ENCODE measurements around the gene FLRT1. TPM values are rescaled to one million over a fixed set of nuclear protein-coding genes. Genes with fewer than 3 reads are reported as not detected.

FLRT1 gene
- total RNA-seq, 1 donor from 2014 or later = not detected

DNA sequence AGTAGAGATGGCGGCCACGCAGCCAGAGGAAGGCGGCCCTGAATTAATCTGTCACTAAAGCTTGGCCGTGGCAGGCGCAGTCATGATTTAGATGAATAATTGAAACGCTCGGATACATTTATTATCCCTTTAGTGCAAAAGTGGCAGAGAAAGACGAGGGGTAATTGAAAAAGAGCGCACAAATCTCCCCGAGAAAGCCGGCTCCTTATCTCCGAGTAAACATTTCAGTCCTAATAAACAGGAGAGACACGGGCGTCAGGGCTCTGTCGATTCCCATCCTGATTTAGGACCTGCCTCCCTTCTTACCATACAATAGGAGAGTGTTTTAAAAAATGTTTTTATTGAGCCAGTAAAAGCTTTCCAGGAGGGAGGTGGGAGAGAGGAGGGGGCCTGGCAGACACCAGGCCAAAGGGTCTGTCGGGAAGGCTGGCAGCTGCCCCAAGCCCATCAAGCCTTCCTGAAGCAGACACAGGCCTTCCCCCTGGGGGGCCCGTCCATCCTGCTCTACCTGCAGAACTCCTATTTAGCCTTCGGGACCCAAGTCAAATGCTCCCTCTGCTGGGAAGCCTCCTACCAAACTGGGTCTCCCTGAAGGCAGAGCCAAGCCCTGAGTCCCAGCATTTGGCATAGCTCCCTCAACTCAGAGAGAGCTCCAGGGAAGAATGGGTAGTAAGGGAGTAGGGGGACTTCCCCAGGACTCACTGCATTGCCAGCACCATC lies 26.7 kb upstream of the FLRT1 start:
- no peak for TF ChIP-seq CTCF (IDR thresholded peaks at IDR 0.05; ENCODE audit: unreplicated experiment)
- Mint-ChIP-seq H3K9me3 (ENCODE audit: unreplicated experiment) (no peaks in the 10 kb centered on the region), H3K4me1 (ENCODE audit: unreplicated experiment) (peaks cover 3% of the 10 kb centered on the region), H3K27ac (ENCODE audit: unreplicated experiment) (no peak overlapping the region), H3K4me3 (ENCODE audit: unreplicated experiment) (no peak overlapping the region), H3K36me3 (ENCODE audit: low read depth, unreplicated experiment) (no peaks in the 10 kb centered on the region), H3K27me3 (ENCODE audit: unreplicated experiment) (peaks cover 27% of the 10 kb centered on the region)
- DNase-seq (ENCODE audit: low spot score) = no peak

GRCh38 chr11:64009710-64010109 lies 26.0 kb upstream of the FLRT1 start:
- no peak overlapping the region for H3K4me3 Mint-ChIP-seq (ENCODE audit: unreplicated experiment)
- no peak for TF ChIP-seq CTCF (IDR thresholded peaks at IDR 0.05; ENCODE audit: unreplicated experiment)
- peaks cover 28% of the 10 kb centered on the region for H3K27me3 Mint-ChIP-seq (ENCODE audit: unreplicated experiment)
- DNase-seq (ENCODE audit: low spot score) = no peak
- H3K4me1 Mint-ChIP-seq (ENCODE audit: unreplicated experiment) = peaks cover 3% of the 10 kb centered on the region
- no peak overlapping the region for H3K27ac Mint-ChIP-seq (ENCODE audit: unreplicated experiment)
- H3K9me3 Mint-ChIP-seq (ENCODE audit: unreplicated experiment) = no peaks in the 10 kb centered on the region
- H3K36me3 Mint-ChIP-seq (ENCODE audit: low read depth, unreplicated experiment) = no peaks in the 10 kb centered on the region

GRCh38 chr11:64010783-64011182 lies 24.9 kb upstream of the FLRT1 start:
- Mint-ChIP-seq H3K4me3 (ENCODE audit: unreplicated experiment) (no peak overlapping the region), H3K27ac (ENCODE audit: unreplicated experiment) (no peak overlapping the region), H3K27me3 (ENCODE audit: unreplicated experiment) (peaks cover 30% of the 10 kb centered on the region), H3K9me3 (ENCODE audit: unreplicated experiment) (no peaks in the 10 kb centered on the region), H3K36me3 (ENCODE audit: low read depth, unreplicated experiment) (no peaks in the 10 kb centered on the region), H3K4me1 (ENCODE audit: unreplicated experiment) (peaks cover 3% of the 10 kb centered on the region)
- no peak for TF ChIP-seq CTCF (IDR thresholded peaks at IDR 0.05; ENCODE audit: unreplicated experiment)
- no peak for DNase-seq (ENCODE audit: low spot score)

GRCh38 chr11:64011371-64011770 lies 24.4 kb upstream of the FLRT1 start:
- H3K9me3 Mint-ChIP-seq (ENCODE audit: unreplicated experiment) = no peaks in the 10 kb centered on the region
- no peak for DNase-seq (ENCODE audit: low spot score)
- no peaks in the 10 kb centered on the region for H3K36me3 Mint-ChIP-seq (ENCODE audit: low read depth, unreplicated experiment)
- H3K27ac Mint-ChIP-seq (ENCODE audit: unreplicated experiment) = no peak overlapping the region
- no peak for TF ChIP-seq CTCF (IDR thresholded peaks at IDR 0.05; ENCODE audit: unreplicated experiment)
- H3K27me3 Mint-ChIP-seq (ENCODE audit: unreplicated experiment) = peaks cover 26% of the 10 kb centered on the region
- H3K4me1 Mint-ChIP-seq (ENCODE audit: unreplicated experiment) = peaks cover 3% of the 10 kb centered on the region
- H3K4me3 Mint-ChIP-seq (ENCODE audit: unreplicated experiment) = no peak overlapping the region

DNA sequence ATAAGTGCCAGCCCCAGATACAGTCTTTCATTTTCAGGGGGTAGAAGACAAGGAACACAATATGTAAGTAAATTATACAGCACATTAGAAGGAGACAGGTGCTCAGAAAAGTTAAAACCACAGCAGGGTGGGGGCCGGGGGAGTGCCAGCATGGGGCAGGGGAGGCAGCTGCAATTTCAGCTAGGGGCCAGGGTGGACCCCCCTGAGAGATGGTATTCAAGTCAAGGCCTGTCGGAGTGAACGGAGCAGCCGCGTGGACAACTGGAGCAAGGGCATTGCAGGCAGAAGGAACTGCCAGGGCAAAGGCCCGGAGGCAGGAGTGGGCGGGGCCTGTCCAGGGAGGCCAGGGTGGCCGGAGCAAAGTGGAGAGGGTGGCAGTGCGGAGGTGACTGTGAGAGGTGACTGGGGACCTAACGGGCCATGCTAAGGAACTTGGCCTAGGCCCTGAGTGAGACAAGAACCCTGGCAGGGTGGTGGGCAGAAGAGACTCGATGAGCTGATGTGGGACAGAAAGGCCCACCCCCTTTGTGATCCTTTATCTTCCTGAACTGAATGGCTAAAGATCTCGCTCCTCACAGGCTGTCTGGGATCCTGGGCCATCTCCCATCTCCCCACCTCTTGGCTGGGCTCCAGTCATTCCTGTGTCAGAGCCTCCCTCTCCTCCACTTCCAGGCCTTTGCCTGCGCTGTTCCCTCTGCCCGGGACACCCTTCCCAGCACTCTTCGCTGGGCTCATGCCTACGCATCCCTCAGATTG lies 22.4 kb upstream of the FLRT1 start:
- Mint-ChIP-seq H3K4me3 (ENCODE audit: unreplicated experiment) (no peak overlapping the region), H3K4me1 (ENCODE audit: unreplicated experiment) (no peaks in the 10 kb centered on the region), H3K9me3 (ENCODE audit: unreplicated experiment) (no peaks in the 10 kb centered on the region), H3K27me3 (ENCODE audit: unreplicated experiment) (peaks cover 12% of the 10 kb centered on the region), H3K27ac (ENCODE audit: unreplicated experiment) (no peak overlapping the region), H3K36me3 (ENCODE audit: low read depth, unreplicated experiment) (no peaks in the 10 kb centered on the region)
- DNase-seq (ENCODE audit: low spot score) = no peak
- no peak for TF ChIP-seq CTCF (IDR thresholded peaks at IDR 0.05; ENCODE audit: unreplicated experiment)
